HepG2 (cell line): ENCODE measurements around the gene EEF1A2. TPM values are rescaled to one million over a fixed set of nuclear protein-coding genes. Genes with fewer than 3 reads are reported as not detected.

Experiments
- ATAC-seq: fragments of 200-7000 bp; cut with Tn5 transposase; 3 replicates; pipeline ENCODE4 v1.9.1; 2020; ENCODE audit warnings: mild to moderate bottlenecking, moderate library complexity
- BruUV-seq: library from RNA; stranded (reverse); fragments of 400-500 nt; replicated peaks from 2 replicates; lab custom pipeline; 2021; lab: Mats Ljungman, UMichigan
- CTCF ChIA-PET: fragments of 300-600 bp; formaldehyde crosslinking; extraction: SDS; loops from one replicate; lab custom pipeline; 2021; ENCODE audit warnings: low total read pairs, inconsistent platforms, low intra/inter-chr PET ratio; lab: Yijun Ruan, JAX
- POLR2A ChIA-PET: fragments of 350-600 bp; sonication (Branson Sonifier 250); formaldehyde crosslinking; loops from one replicate; lab custom pipeline; 2020; ENCODE audit warnings: antibody characterized with exemption, inconsistent platforms; lab: Yijun Ruan, JAX
- DNase-seq: peaks from one replicate; pipeline ENCODE4 v3.0.0-alpha.2; 2015; ENCODE audit warnings: low spot score
- FAIRE-seq: peaks from 3 replicates; lab custom pipeline; 2011; peaks lifted over from hg19 to GRCh38; lab: Jason Lieb, UNC
- H2AFZ ChIP-seq: one replicate; pipeline ENCODE4 v1.6.1; 2011; ENCODE audit warnings: low read length, inconsistent platforms
- H3K27ac ChIP-seq: fragments of 300-600 bp; 3 replicates; pipeline ENCODE4 v1.8.0; 2011; ENCODE audit warnings: mixed run types, mild to moderate bottlenecking, mixed read lengths, low read length, inconsistent platforms; ENCODE audit not compliant: insufficient read depth; ENCODE audit errors: extremely low read length
- H3K27me3 ChIP-seq, 2 experiments: fragments of 200-600 bp in 1 of 2; 2 replicates in 1 of 2; 3 replicates in 1 of 2; pipeline versions ENCODE4 v1.6.0 to v1.8.0; 2011; ENCODE audit warnings: low read length in 2 of 2, mild to moderate bottlenecking in 2 of 2, moderate library complexity in 2 of 2, inconsistent platforms in 1 of 2; ENCODE audit not compliant: insufficient read depth in 2 of 2, control insufficient read depth in 1 of 2
- H3K36me3 ChIP-seq, 2 experiments: fragments of 200-600 bp in 1 of 2; replicated peaks in 1 of 2; 2 replicates in 1 of 2; 3 replicates in 1 of 2; pipeline versions ENCODE4 v1.5.1 to v1.8.0; 2011; ENCODE audit warnings: low read length in 2 of 2, inconsistent platforms in 1 of 2; ENCODE audit not compliant: insufficient read depth in 2 of 2, control insufficient read depth in 1 of 2
- H3K4me1 ChIP-seq: 2 replicates; pipeline ENCODE4 v1.5.1; 2012; ENCODE audit warnings: low read length, inconsistent platforms; ENCODE audit not compliant: insufficient read depth
- H3K4me2 ChIP-seq: 2 replicates; pipeline ENCODE4 v1.6.0; 2011; ENCODE audit warnings: low read depth, low read length, inconsistent platforms
- H3K4me3 ChIP-seq, 3 experiments: fragments of 200-600 bp in 1 of 3; sonication (generic), shearing (Covaris generic) in 1 of 3; replicated peaks in 1 of 3; 2 replicates each; pipeline ENCODE4 v1.5.1; 2011 to 2016; ENCODE audit warnings: low read length in 3 of 3, inconsistent platforms in 2 of 3, low read depth in 2 of 3, mild to moderate bottlenecking in 2 of 3, control low read depth in 1 of 3, mixed read lengths in 1 of 3; ENCODE audit not compliant: insufficient read depth in 1 of 3
- H3K79me2 ChIP-seq: one replicate; pipeline ENCODE4 v1.6.1; 2011; ENCODE audit warnings: low read length, inconsistent platforms; ENCODE audit not compliant: insufficient read depth
- H3K9ac ChIP-seq: 2 replicates; pipeline ENCODE4 v1.6.0; 2011; ENCODE audit warnings: mild to moderate bottlenecking, low read depth, low read length, inconsistent platforms; ENCODE audit not compliant: insufficient read depth
- H3K9me3 ChIP-seq: 2 replicates; pipeline ENCODE4 v1.5.1; 2012; ENCODE audit warnings: mild to moderate bottlenecking, low read length
- H4K20me1 ChIP-seq: 2 replicates; pipeline ENCODE4 v1.6.0; 2011; ENCODE audit warnings: inconsistent platforms, mild to moderate bottlenecking, low read length, moderate library complexity; ENCODE audit not compliant: insufficient read depth
- ATF7 ChIP-seq, 2 experiments: fragments of 450-650 bp in 1 of 2; sonication (generic) in 1 of 2; formaldehyde crosslinking in 1 of 2; IDR thresholded peaks; 2 replicates each; pipeline versions ENCODE4 v1.4.0 to v1.6.1; 2016 to 2020; ENCODE audit warnings: antibody characterized with exemption in 1 of 2, mild to moderate bottlenecking in 1 of 2, missing genetic modification reagents in 1 of 2
- CEBPB ChIP-seq: IDR thresholded peaks from 2 replicates; pipeline ENCODE4 v1.6.1; 2011; ENCODE audit warnings: low read depth, low read length, improper control_type of control experiment, borderline replicate concordance
- EZH2 ChIP-seq: conservative IDR thresholded peaks from 2 replicates; pipeline ENCODE4 v1.6.1; 2012; ENCODE audit warnings: mild to moderate bottlenecking, low read depth, low read length, moderate library complexity
- ZBTB38 ChIP-seq: sonication (generic); formaldehyde crosslinking; IDR thresholded peaks from 2 replicates; pipeline ENCODE4 v1.5.1; 2020; ENCODE audit warnings: mild to moderate bottlenecking, missing genetic modification reagents
- ZNF331 ChIP-seq: sonication (generic); formaldehyde crosslinking; IDR thresholded peaks from 2 replicates; pipeline ENCODE4 v1.4.0; 2020; ENCODE audit warnings: missing genetic modification reagents
- ZNF530 ChIP-seq: sonication (generic); formaldehyde crosslinking; IDR thresholded peaks from 2 replicates; pipeline ENCODE4 v1.5.0; 2020; ENCODE audit warnings: low read depth, mild to moderate bottlenecking, missing genetic modification reagents
- WGBS: methylation state at CpG from one replicate; pipeline ENCODE4 v1.1.6; 2017; ENCODE audit warnings: low lambda C conversion rate; 5-methylcytosine and 5-hydroxymethylcytosine counted together
- in situ Hi-C: cut with HindIII; loops from 2 replicates; pipeline ENCODE4 v1.10.0; 2017; ENCODE audit warnings: low pct_unique_long_range_greater_than_20kb; ENCODE audit not compliant: extremely low pct_ligation_motif_present
- intact Hi-C: fragments of 100-400 bp; cut with micrococcal nuclease; formaldehyde crosslinking; loops from one replicate; pipeline ENCODE4 v1.10.0; 2022; ENCODE audit not compliant: unreplicated experiment
- polyA plus RNA-seq, 8 experiments: library from polyadenylated mRNA; depleted of rRNA in 3 of 8; stranded (reverse) in 7 of 8; unstranded in 1 of 8; fragments of >200 nt; fragmentation: Illumina TruSeq in 4 of 8; extraction: Trizol in 4 of 8; gene quantifications; 2 replicates each; pipeline versions ENCODE4 v1.2.1 to v1.2.3, GENCODE V29; 2011 to 2016; ENCODE audit warnings: low read depth in 4 of 8, missing spikeins in 1 of 8, mixed read lengths in 1 of 8; ENCODE audit not compliant: insufficient read depth in 1 of 8
- total RNA-seq, 5 experiments: library from RNA; depleted of rRNA; stranded (reverse); fragments of >200 nt; fragmentation: Illumina TruSeq; extraction: Trizol; gene quantifications; 2 replicates each; pipeline ENCODE4 v1.2.3, GENCODE V29; 2016; ENCODE audit warnings: low read depth in 1 of 5
- TF ChIP-seq, protein P1 (sequence below), 2 experiments: fragments of 450-650 bp in 1 of 2; sonication (generic) in 1 of 2; formaldehyde crosslinking; IDR thresholded peaks; 2 replicates each; pipeline versions ENCODE4 v1.5.0 to v1.8.0; 2020 to 2022; ENCODE audit warnings: mild to moderate bottlenecking in 1 of 2, missing genetic modification reagents in 1 of 2

EEF1A2 gene
- total and polyA plus RNA-seq, 2 of the 13 experiments (the other 11 are each of a cell fraction or from before 2014, with no cell fraction given): 0.44 to 0.87 TPM

DNA sequence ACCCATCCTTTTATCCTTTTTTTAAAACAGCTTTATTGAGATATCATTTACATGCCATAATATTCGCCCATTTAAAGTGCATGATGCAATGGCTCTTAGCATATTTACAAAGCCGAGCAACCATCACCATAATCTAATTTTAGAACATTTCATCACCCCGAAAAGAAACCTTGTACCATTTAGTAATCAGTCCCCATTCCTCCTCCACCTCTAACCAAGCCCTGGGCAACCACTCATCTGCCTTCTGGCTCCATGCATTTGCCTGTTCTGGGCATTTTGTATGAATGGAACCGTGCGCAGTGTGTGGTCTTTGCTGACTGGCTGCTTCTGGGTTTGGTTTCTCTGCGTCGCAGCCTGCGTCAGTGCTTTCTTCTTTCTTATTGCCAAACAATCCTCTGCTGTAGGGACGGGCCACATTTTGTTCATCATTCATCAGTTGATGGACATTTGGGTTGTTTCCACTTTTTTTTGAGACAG, 10.2 kb upstream of the EEF1A2 start:
- intact Hi-C loops (no loop called here), in situ Hi-C loops (no loop called here)
- Histone ChIP-seq H3K27ac (no peak overlapping the region), H3K9me3 (no peaks in the 10 kb centered on the region), H3K4me3 (no peak overlapping the region), H4K20me1 (no peaks in the 10 kb centered on the region), H3K4me2 (no peak overlapping the region), H3K27me3 (peaks cover 8 to 89% of the 10 kb centered on the region in 2 experiments; a peak in 4 of 5 replicates), H3K79me2 (no peaks in the 10 kb centered on the region), H2AFZ (no peak overlapping the region), H3K4me1 (no peaks in the 10 kb centered on the region), H3K36me3 (no peaks in the 10 kb centered on the region), H3K9ac (no peak overlapping the region)
- ChIA-PET CTCF (no interaction called here), POLR2A (no interaction called here)
- ATAC-seq: no peak
- TF ChIP-seq, protein P1, sequence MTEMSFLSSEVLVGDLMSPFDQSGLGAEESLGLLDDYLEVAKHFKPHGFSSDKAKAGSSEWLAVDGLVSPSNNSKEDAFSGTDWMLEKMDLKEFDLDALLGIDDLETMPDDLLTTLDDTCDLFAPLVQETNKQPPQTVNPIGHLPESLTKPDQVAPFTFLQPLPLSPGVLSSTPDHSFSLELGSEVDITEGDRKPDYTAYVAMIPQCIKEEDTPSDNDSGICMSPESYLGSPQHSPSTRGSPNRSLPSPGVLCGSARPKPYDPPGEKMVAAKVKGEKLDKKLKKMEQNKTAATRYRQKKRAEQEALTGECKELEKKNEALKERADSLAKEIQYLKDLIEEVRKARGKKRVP (CRISPR knock-in tag; IDR thresholded peaks at IDR 0.05): 0 out of 4 replicates have a peak, but pooled peaks of 1 of the 2 experiments have one; percentile 24
- TF ChIP-seq ZNF530 (CRISPR knock-in tag) (no peak), CEBPB (peak; percentile 54), ATF7 (IDR thresholded peaks at IDR 0.05) (peak; percentile 54; the same call in 1 of the 2 replicates), ATF7 (CRISPR knock-in tag; IDR thresholded peaks at IDR 0.05) (no peak)
- no peak for DNase-seq
- no peak for FAIRE-seq
- 42% methylated on average over 9 of the region's 9 CpGs for WGBS
- BruUV-seq: no TSS peak

DNA sequence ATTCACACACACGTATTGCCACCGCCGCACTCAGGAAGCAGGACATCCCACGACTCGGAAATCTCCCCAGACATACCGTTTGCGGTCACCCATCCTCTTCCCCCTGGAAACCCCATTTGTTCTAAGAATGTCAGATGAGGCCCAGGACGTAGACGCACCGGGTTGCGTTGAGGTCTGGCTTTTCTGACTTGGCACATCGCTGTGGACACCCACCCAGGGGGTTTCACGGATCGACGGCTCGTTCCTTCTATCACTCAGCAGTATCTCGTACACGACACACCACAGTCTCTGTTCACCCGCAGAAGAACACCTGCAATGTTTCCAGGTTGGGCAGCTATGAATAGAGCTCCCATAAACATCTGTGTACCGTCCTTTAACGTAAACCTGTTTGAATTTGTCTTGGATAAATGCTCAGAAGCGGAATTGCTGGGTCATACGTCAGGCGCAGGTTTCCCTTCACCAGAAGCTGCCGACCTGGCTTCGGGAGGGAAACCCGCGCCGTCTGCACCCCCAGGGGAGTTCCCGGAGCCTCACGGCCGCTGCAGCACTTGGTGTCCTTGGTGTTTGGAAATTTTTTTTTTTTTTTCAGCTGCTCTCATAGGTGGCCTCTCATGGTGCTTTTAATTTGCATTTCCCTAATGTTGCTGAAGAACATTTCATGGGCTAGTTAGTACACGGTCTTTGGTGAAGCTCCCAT, 9.3 kb upstream of the EEF1A2 start:
- intact Hi-C loops: no loop called here
- POLR2A ChIA-PET: no interaction called here
- no peaks in the 10 kb centered on the region for H3K79me2 ChIP-seq

More for the DNA sequence above, 9.3 kb upstream of the EEF1A2 start:
- H4K20me1 ChIP-seq: no peaks in the 10 kb centered on the region
- 44% methylated on average over 33 of the region's 33 CpGs for WGBS
- TF ChIP-seq EZH2: peak; percentile 63; the same call in 1 of the 2 replicates
- no peak for TF ChIP-seq ZBTB38 (CRISPR knock-in tag)
- TF ChIP-seq ZNF331 (CRISPR knock-in tag): no peak
- in situ Hi-C loops: no loop called here
- H3K4me3 ChIP-seq: no peak overlapping the region
- FAIRE-seq (no peak), DNase-seq (no peak), ATAC-seq (no peak)
- BruUV-seq: no TSS peak
- H3K36me3 ChIP-seq: no peaks in the 10 kb centered on the region
- no peak overlapping the region for H3K9ac ChIP-seq
- H3K4me2 ChIP-seq: no peak overlapping the region
- no peaks in the 10 kb centered on the region for H3K9me3 ChIP-seq
- no peak overlapping the region for H2AFZ ChIP-seq
- peaks cover 11 to 90% of the 10 kb centered on the region in 2 experiments; a peak in 4 of 5 replicates for H3K27me3 ChIP-seq
- no peaks in the 10 kb centered on the region for H3K4me1 ChIP-seq
- no peak overlapping the region for H3K27ac ChIP-seq
- CTCF ChIA-PET: no interaction called here
